Fibroblast of villous mesenchyme (primary cell): Measurements from ENCODE around the gene AFF3. TPM values are rescaled to one million over a fixed set of nuclear protein-coding genes. Genes with fewer than 3 reads are reported as not detected.

Experiments
- DNase-seq: peaks from one replicate; pipeline ENCODE4 v3.0.0-alpha.2; 2010; ENCODE audit warnings: low read depth
- H3K4me3 ChIP-seq: 2 replicates; pipeline ENCODE4 v1.5.1; 2011; ENCODE audit warnings: low read depth, mild to moderate bottlenecking, low read length
- CTCF ChIP-seq: IDR thresholded peaks from 2 replicates; pipeline ENCODE4 v1.5.1; 2012; ENCODE audit warnings: low read depth, mild to moderate bottlenecking, low read length; ENCODE audit not compliant: insufficient read depth
- total RNA-seq: library from RNA; depleted of rRNA; stranded (reverse); fragments of >200 nt; gene quantifications from 2 replicates; pipeline ENCODE4 v1.2.3, GENCODE V29; 2012

AFF3 gene
- total RNA-seq, 1 donor: 19.4 TPM

DNA sequence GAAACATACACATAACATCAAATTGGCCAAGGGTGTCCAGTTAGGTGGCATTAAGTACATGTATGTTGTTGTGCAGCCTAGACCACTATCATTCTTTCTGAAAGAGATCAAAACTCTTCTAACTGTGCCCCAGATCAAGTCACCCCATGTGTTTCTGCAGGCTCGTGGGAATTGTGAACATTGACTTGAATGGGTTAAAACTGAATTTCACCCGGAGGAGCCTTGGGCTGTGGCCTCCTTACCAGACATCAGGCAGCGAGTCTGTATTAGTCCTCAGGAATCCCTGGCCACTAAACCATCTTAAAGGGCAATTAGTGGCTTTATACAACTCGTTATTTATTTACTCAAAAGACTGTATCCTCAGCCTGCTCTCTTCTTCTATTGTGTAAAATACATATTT lies 503.6 kb downstream of the AFF3 start:
- no peak overlapping the region for H3K4me3 ChIP-seq
- TF ChIP-seq CTCF: no peak
- no peak for DNase-seq

DNA sequence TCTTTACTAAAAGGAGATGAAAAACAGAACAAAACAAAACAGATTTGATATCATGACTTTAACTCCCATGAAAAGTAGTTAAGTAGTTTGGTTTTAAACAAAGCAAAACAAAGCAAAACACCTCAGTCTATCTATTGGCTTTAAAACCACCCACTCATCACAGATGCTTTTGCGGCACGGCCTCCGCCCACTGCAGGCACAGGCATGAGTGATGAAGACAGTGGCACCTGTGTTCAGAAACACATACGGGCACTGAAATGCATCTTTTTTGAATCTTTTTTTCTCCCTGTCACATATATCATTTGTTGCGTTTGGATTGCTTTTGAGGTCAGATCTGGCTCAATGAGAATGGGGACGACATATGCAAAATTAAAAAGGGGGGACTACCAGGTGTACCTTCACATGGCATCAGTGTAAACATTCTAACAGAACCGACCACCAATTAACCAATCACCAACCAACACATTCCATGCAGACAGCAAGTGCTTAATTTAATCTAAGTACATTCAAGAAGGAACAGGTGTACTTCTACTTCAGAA lies 505.2 kb downstream of the AFF3 start:
- no peak overlapping the region for H3K4me3 ChIP-seq
- DNase-seq: no peak
- TF ChIP-seq CTCF: no peak

DNA sequence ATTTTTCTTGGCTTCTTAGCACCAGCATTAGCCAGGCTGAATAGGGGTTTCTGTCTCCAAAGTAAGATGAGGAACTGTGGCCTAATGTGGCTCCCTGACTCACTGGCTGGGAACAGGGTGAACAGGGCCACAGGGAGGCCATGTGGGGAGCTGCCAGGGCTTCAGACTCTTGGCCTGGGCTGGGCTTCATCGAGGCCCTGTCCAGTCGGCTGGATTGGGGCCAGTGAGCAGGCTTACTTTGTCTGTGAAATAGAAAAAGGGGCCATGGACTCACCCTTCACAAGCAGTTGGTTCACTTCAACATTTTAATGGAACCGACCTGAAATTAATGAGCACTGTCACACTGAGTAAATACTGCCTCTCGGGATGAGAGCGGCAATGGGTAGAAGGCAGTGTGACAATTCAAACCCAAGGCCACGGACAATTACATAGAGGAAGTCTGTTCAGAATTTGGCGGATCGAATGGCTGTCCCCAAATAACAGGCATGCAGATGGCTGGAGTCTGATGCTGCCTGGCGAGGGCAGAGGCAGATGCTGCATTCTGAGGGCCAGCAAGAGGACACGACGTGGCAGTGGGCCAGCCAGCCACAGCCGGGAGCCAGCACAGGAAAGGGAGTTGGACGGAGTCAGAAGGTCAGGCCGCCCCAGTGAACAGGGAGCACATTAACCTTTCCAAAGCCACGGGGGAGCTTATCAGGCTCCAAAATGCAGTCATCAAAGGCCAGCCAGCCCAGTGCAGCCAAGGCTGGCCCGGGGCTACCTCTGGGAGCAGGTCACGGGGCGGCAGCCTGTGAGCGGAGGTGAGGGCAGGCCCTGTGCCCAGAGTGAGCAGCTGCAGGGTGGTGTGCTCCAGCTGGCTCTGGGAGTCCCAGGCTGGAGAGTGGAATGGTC lies 506.0 kb downstream of the AFF3 start:
- TF ChIP-seq CTCF: no peak
- no peak overlapping the region for H3K4me3 ChIP-seq
- DNase-seq: no peak

DNA sequence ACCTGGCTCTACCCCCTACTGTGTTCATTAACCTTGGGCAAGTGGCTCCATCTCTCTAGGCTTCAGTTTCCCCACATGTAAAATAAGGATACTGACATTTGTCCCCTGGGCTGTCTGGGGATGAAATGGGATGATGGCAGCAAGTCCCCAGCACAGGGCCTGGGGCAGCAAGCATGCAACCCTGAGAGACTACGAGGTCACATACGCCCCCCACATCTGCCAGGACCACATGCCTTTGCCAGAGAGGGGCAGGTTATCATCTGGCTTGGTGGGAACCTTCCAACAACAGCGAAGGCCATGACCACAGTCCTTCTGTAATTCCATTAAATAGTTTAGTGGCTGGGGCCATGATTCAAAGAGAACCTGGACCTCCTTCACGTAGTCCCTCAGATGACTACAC lies 506.7 kb downstream of the AFF3 start:
- no peak overlapping the region for H3K4me3 ChIP-seq
- TF ChIP-seq CTCF: no peak
- no peak for DNase-seq

DNA sequence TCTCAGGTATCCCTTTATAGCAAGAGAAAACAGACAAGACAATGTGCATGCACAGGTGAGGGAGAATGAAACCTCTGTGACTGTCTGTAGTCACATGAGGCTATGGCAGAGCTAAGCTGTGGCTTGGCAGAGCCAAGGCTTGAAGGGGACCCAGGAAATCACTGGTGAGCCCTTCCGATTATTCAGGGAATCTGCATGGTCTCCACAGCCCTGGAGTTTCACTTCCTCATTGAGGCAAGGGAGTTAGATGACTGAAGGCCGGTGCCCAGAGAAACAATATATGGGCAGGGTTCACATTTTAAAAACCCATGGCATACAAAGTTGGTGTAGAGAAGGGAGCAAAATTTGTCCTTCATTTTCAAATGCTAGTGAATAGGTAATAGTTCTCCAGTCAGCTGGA lies 508.2 kb downstream of the AFF3 start:
- TF ChIP-seq CTCF: no peak
- DNase-seq: no peak
- H3K4me3 ChIP-seq: no peak overlapping the region

DNA sequence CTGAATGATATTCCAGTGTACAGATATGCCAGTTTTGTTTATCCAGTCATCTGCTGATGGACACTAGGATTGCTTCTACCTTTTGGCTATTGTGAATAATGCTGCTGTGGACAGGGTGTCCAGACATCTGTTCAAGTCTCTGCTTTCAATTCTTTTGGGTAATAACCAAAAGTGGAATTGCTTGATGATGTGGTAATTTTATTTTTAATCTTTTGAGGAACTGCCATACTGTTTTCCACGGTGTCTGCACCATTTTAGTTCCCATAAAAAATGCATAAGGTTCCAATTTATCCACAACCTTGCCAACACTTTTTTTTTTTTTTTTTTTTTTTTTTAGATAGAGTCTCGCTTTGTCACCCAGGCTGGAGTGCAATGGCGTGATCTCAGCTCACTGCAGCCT lies 510.7 kb downstream of the AFF3 start:
- DNase-seq: no peak
- no peak overlapping the region for H3K4me3 ChIP-seq
- TF ChIP-seq CTCF: no peak
